A549 (cell line): ENCODE measurements around the gene APP. TPM values are rescaled to one million over a fixed set of nuclear protein-coding genes. Genes with fewer than 3 reads are reported as not detected.

ENCODE experiments used
- ATAC-seq, 2 experiments: fragments of 200-7000 bp in 1 of 2; fragments of >200 bp in 1 of 2; cut with Nextera tagmentation in 1 of 2; cut with Tn5 transposase in 1 of 2; 3 replicates each; pipeline versions ENCODE4 v1.8.0 to v1.9.1; 2018 to 2020; ENCODE audit warnings: mild to moderate bottlenecking in 1 of 2, moderate library complexity in 1 of 2
- CTCF ChIA-PET: fragments of 300-600 bp; sonication (Branson Sonifier 250); formaldehyde crosslinking; extraction: SDS; loops from one replicate; lab custom pipeline; 2021; ENCODE audit warnings: antibody characterized with exemption, inconsistent platforms; lab: Yijun Ruan, JAX
- POLR2A ChIA-PET: fragments of 350-600 bp; formaldehyde crosslinking; extraction: SDS; loops from one replicate; lab custom pipeline; 2021; ENCODE audit warnings: antibody characterized with exemption, inconsistent platforms; lab: Yijun Ruan, JAX
- DNase-seq, 2 experiments: peaks; one replicate each; pipeline versions ENCODE4 v3.0.0 to v3.0.0-alpha.2; 2011 to 2016; ENCODE audit warnings: low read depth in 1 of 2, low spot score in 1 of 2
- FAIRE-seq: peaks from 2 replicates; lab custom pipeline; 2011; peaks lifted over from hg19 to GRCh38; lab: Jason Lieb, UNC
- H3K27ac ChIP-seq, 2 experiments: fragments of >200 bp; sonication (Bioruptor Twin); formaldehyde crosslinking; 3 replicates each; pipeline ENCODE4 v1.5.1; 2016 to 2017
- H3K4me1 ChIP-seq: fragments of >200 bp; sonication (Bioruptor Twin); formaldehyde crosslinking; 3 replicates; pipeline ENCODE4 v1.6.1; 2016
- H3K4me2 ChIP-seq: fragments of >200 bp; sonication (Bioruptor Twin); formaldehyde crosslinking; 3 replicates; pipeline ENCODE4 v1.6.1; 2016
- H3K4me3 ChIP-seq: fragments of >200 bp; sonication (Bioruptor Twin); formaldehyde crosslinking; 3 replicates; pipeline ENCODE4 v1.5.1; 2016
- H3K9me3 ChIP-seq: fragments of >200 bp; sonication (Bioruptor Twin); formaldehyde crosslinking; 3 replicates; pipeline ENCODE4 v1.6.1; 2016
- ATOH8 ChIP-seq: fragments of 250-450 bp; sonication (Bioruptor Pico); IDR thresholded peaks from 2 replicates; pipeline ENCODE4 v1.5.0; 2020; ENCODE audit warnings: low read depth, mild to moderate bottlenecking, moderate library complexity
- CBX8 ChIP-seq: fragments of 200-600 bp; sonication (generic); IDR thresholded peaks from 2 replicates; pipeline ENCODE4 v1.6.1; 2016
- CEBPB ChIP-seq, 2 experiments: fragments of >200 bp in 1 of 2; sonication (Bioruptor Twin) in 1 of 2; formaldehyde crosslinking in 1 of 2; IDR thresholded peaks; 2 replicates each; pipeline ENCODE4 v1.6.1; 2012 to 2016
- E2F6 ChIP-seq: IDR thresholded peaks from 2 replicates; pipeline ENCODE4 v1.6.1; 2012; ENCODE audit warnings: low read depth, borderline replicate concordance
- EHF ChIP-seq: fragments of 250-450 bp; sonication (Bioruptor Pico); IDR thresholded peaks from 2 replicates; pipeline ENCODE4 v1.5.0; 2020; ENCODE audit warnings: mild to moderate bottlenecking
- ELK1 ChIP-seq: fragments of 150-350 bp; IDR thresholded peaks from 2 replicates; pipeline ENCODE4 v1.6.1; 2014; ENCODE audit warnings: low read depth, mild to moderate bottlenecking, low read length
- HDAC2 ChIP-seq: fragments of 200-600 bp; sonication (generic); IDR thresholded peaks from 2 replicates; pipeline ENCODE4 v1.6.1; 2016
- HOXB13 ChIP-seq: fragments of 250-450 bp; sonication (Bioruptor Pico); IDR thresholded peaks from 2 replicates; pipeline ENCODE4 v1.5.0; 2020; ENCODE audit warnings: low read depth, mild to moderate bottlenecking, moderate library complexity
- HOXB5 ChIP-seq: fragments of 250-450 bp; sonication (Bioruptor Pico); IDR thresholded peaks from 2 replicates; pipeline ENCODE4 v1.5.0; 2020; ENCODE audit warnings: mild to moderate bottlenecking, moderate library complexity
- JUNB ChIP-seq: fragments of >200 bp; sonication (Bioruptor Twin); formaldehyde crosslinking; IDR thresholded peaks from 2 replicates; pipeline ENCODE4 v1.6.1; 2016
- KDM5A ChIP-seq: fragments of 200-600 bp; sonication (generic); IDR thresholded peaks from 2 replicates; pipeline ENCODE4 v1.6.1; 2016; ENCODE audit warnings: antibody characterized with exemption, mild to moderate bottlenecking
- MAX ChIP-seq: IDR thresholded peaks from 2 replicates; pipeline ENCODE4 v1.6.1; 2012
- MAZ ChIP-seq: fragments of 150-350 bp; IDR thresholded peaks from 2 replicates; pipeline ENCODE4 v1.6.1; 2014; ENCODE audit warnings: antibody characterized with exemption, low read depth, low read length, borderline replicate concordance
- NPAS2 ChIP-seq: fragments of 250-450 bp; sonication (Bioruptor Pico); IDR thresholded peaks from 2 replicates; pipeline ENCODE4 v1.8.0; 2022; ENCODE audit warnings: mild to moderate bottlenecking, moderate library complexity, borderline replicate concordance
- PHF8 ChIP-seq: fragments of 200-600 bp; sonication (generic); IDR thresholded peaks from 2 replicates; pipeline ENCODE4 v1.6.1; 2016; ENCODE audit warnings: low read depth, mild to moderate bottlenecking, antibody characterized with exemption, moderate library complexity, borderline replicate concordance
- POLR2A ChIP-seq: IDR thresholded peaks from 2 replicates; pipeline ENCODE4 v1.6.1; 2012; ENCODE audit warnings: mild to moderate bottlenecking, low read length
- POLR2AphosphoS2 ChIP-seq: conservative IDR thresholded peaks from 2 replicates; pipeline ENCODE4 v1.6.1; 2012; ENCODE audit warnings: low read length, improper control_type of control experiment, inconsistent platforms
- RAD21 ChIP-seq, 2 experiments: fragments of >200 bp in 1 of 2; sonication (Bioruptor Twin) in 1 of 2; formaldehyde crosslinking in 1 of 2; IDR thresholded peaks in 1 of 2; conservative IDR thresholded peaks in 1 of 2; 2 replicates in 1 of 2; 3 replicates in 1 of 2; pipeline ENCODE4 v1.6.1; 2012 to 2018; ENCODE audit warnings: inconsistent platforms in 1 of 2
- RCOR1 ChIP-seq: fragments of 150-350 bp; IDR thresholded peaks from 2 replicates; pipeline ENCODE4 v1.6.1; 2014; ENCODE audit warnings: antibody characterized with exemption, low read length, low read depth
- RNF2 ChIP-seq: fragments of 200-600 bp; sonication (generic); IDR thresholded peaks from 2 replicates; pipeline ENCODE4 v1.6.1; 2016; ENCODE audit warnings: low read depth, mild to moderate bottlenecking, antibody characterized with exemption, moderate library complexity, borderline replicate concordance
- SMC3 ChIP-seq: fragments of >200 bp; sonication (Bioruptor Twin); formaldehyde crosslinking; IDR thresholded peaks from 3 replicates; pipeline ENCODE4 v1.6.1; 2018; ENCODE audit warnings: inconsistent platforms
- TFCP2L1 ChIP-seq: fragments of 250-450 bp; sonication (Bioruptor Pico); IDR thresholded peaks from 2 replicates; pipeline ENCODE4 v1.5.0; 2021; ENCODE audit warnings: mild to moderate bottlenecking
- ZC3H11A ChIP-seq: fragments of 450-650 bp; IDR thresholded peaks from 2 replicates; pipeline ENCODE4 v1.6.1; 2014; ENCODE audit warnings: antibody characterized with exemption, mild to moderate bottlenecking
- WGBS: methylation state at CpG from one replicate; pipeline ENCODE4 v1.1.6; 2017; ENCODE audit errors: missing lambda C conversion rate; 5-methylcytosine and 5-hydroxymethylcytosine counted together
- polyA plus RNA-seq, 4 experiments: library from polyadenylated mRNA; depleted of rRNA in 3 of 4; stranded (reverse); fragments of >200 nt; fragmentation: RNase III in 1 of 4; extraction: RNeasy Plus Mini Kit Qiagen cat#74134 plus additional on column Dnase treatment in 1 of 4; gene quantifications; 2 replicates in 3 of 4; 3 replicates in 1 of 4; pipeline ENCODE4 v1.2.3, GENCODE V29; 2011 to 2017
- TF ChIP-seq, protein P1 (sequence below): fragments of >200 bp; sonication (Bioruptor Twin); formaldehyde crosslinking; IDR thresholded peaks from 2 replicates; pipeline ENCODE4 v1.6.1; 2016

The APP gene
- polyA plus RNA-seq, 2 of the 4 experiments (the other 2 are of a cell fraction) = 540 to 565 TPM

GRCh38 chr21:26125433-26126167, 45.0 kb downstream of the APP start:
- Histone ChIP-seq H3K4me1 (peaks cover 53% of the 10 kb centered on the region), H3K27ac (no peak overlapping the region), H3K4me3 (no peak overlapping the region), H3K9me3 (no peaks in the 10 kb centered on the region), H3K4me2 (no peak overlapping the region; the same call in 2 of the 3 replicates)
- 81% methylated on average over 8 of the region's 8 CpGs for WGBS
- DNase-seq = no peak
- FAIRE-seq = no peak
- no peak for TF ChIP-seq JUNB
- TF ChIP-seq ELK1 = no peak
- TF ChIP-seq POLR2A = no peak
- TF ChIP-seq RAD21 (conservative IDR thresholded peaks at IDR 0.05 in 1 of 2, IDR thresholded peaks at IDR 0.05 in 1 of 2) = no peak
- TF ChIP-seq PHF8 = no peak
- TF ChIP-seq, protein P1, sequence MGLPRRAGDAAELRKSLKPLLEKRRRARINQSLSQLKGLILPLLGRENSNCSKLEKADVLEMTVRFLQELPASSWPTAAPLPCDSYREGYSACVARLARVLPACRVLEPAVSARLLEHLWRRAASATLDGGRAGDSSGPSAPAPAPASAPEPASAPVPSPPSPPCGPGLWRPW = no peak
- TF ChIP-seq HDAC2 = no peak
- no peak for TF ChIP-seq KDM5A
- TF ChIP-seq TFCP2L1 (CRISPR knock-in tag) = no peak
- TF ChIP-seq HOXB13 (CRISPR knock-in tag) = no peak
- TF ChIP-seq POLR2AphosphoS2 = no peak
- no peak for TF ChIP-seq NPAS2 (CRISPR knock-in tag)
- TF ChIP-seq ZC3H11A = no peak
- TF ChIP-seq ATOH8 (CRISPR knock-in tag) = no peak
- no peak for TF ChIP-seq MAZ
- TF ChIP-seq CEBPB (IDR thresholded peaks at IDR 0.05) = no peak
- ChIA-PET POLR2A (no interaction called here), CTCF (no interaction called here)
- no peak for ATAC-seq

DNA sequence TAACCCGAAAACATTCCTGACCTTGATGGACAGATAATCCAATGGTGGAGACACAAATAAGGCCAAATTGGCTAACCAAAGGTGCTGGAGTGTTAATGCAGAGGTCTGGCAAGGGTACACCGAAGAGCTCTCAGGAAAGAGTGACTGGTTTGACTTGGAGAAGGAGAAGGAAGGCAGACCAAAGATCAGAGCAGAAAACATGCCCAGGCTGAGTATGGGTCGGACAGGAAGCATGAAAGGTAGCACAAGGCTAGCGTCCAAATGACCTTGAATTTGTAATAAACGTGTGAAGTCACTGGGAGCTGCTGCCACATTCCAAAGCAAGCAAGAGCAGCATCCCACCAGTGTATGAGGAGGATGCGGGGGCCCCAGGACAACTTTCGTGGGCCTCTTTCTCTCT, 45.7 kb downstream of the APP start:
- Histone ChIP-seq H3K4me2 (no peak overlapping the region), H3K4me1 (peaks cover 53% of the 10 kb centered on the region), H3K9me3 (no peaks in the 10 kb centered on the region), H3K27ac (no peak overlapping the region), H3K4me3 (no peak overlapping the region)
- TF ChIP-seq CBX8 = no peak
- no peak for TF ChIP-seq MAX
- no peak for TF ChIP-seq RNF2
- TF ChIP-seq E2F6 = no peak
- no peak for TF ChIP-seq SMC3
- TF ChIP-seq ATOH8 (CRISPR knock-in tag) = no peak
- TF ChIP-seq EHF (CRISPR knock-in tag) = no peak
- TF ChIP-seq RCOR1 = no peak
- TF ChIP-seq HOXB5 = no peak
- no peak for TF ChIP-seq KDM5A
- FAIRE-seq (no peak), DNase-seq (no peak), ATAC-seq (no peak)
- ChIA-PET CTCF (no interaction called here), POLR2A (no interaction called here)
- WGBS = 66% methylated on average over 7 of the region's 7 CpGs
